GM23338 (cell line): Measurements from ENCODE around the gene ATXN1L.

ENCODE experiments used
- CREB1 ChIP-seq: fragments of 250-450 bp; sonication (Bioruptor Pico); IDR thresholded peaks from 2 replicates; pipeline ENCODE4 v1.5.0; 2020; ENCODE audit warnings: low read depth, mild to moderate bottlenecking, moderate library complexity
- EZH2 ChIP-seq: fragments of 200-600 bp; sonication (generic); IDR thresholded peaks from one replicate; pipeline ENCODE4 v1.8.0; 2017; ENCODE audit warnings: antibody characterized with exemption, mild to moderate bottlenecking, low read depth; ENCODE audit not compliant: unreplicated experiment
- EZH2phosphoT487 ChIP-seq: fragments of 200-600 bp; sonication (generic); IDR thresholded peaks from one replicate; pipeline ENCODE4 v1.8.1; 2018; ENCODE audit warnings: antibody characterized with exemption; ENCODE audit not compliant: unreplicated experiment
- JUNB ChIP-seq: IDR thresholded peaks from one replicate; pipeline ENCODE4 v1.6.1; 2016; ENCODE audit warnings: antibody characterized with exemption; ENCODE audit not compliant: unreplicated experiment
- NANOG ChIP-seq: IDR thresholded peaks from 2 replicates; pipeline ENCODE4 v1.6.1; 2016; ENCODE audit warnings: antibody characterized with exemption, borderline replicate concordance
- POLR2AphosphoS5 ChIP-seq: IDR thresholded peaks from 2 replicates; pipeline ENCODE4 v1.6.1; 2016; ENCODE audit warnings: antibody characterized with exemption, low read depth
- STAT1 ChIP-seq: IDR thresholded peaks from one replicate; pipeline ENCODE4 v1.6.1; 2016; ENCODE audit warnings: antibody characterized with exemption; ENCODE audit not compliant: unreplicated experiment
- ZNF114 ChIP-seq: fragments of 250-450 bp; sonication (Bioruptor Pico); IDR thresholded peaks from 2 replicates; pipeline ENCODE4 v1.5.0; 2020; ENCODE audit warnings: mild to moderate bottlenecking, moderate library complexity
- ZNF331 ChIP-seq: fragments of 250-450 bp; sonication (Bioruptor Pico); IDR thresholded peaks from 2 replicates; pipeline ENCODE4 v1.5.0; 2020; ENCODE audit warnings: low read depth, mild to moderate bottlenecking, moderate library complexity
- TF ChIP-seq, protein P1 (sequence below): IDR thresholded peaks from one replicate; pipeline ENCODE4 v1.6.1; 2018; ENCODE audit warnings: antibody characterized with exemption; ENCODE audit not compliant: unreplicated experiment
- TF ChIP-seq, protein P2 (sequence below), 2 experiments: fragments of 200-600 bp in 1 of 2; sonication (generic) in 1 of 2; conservative IDR thresholded peaks; 2 replicates each; pipeline versions ENCODE4 v1.5.1 to v1.6.1; 2016 to 2017; ENCODE audit warnings: antibody characterized with exemption in 2 of 2, low read depth in 2 of 2, mild to moderate bottlenecking in 2 of 2, moderate library complexity in 1 of 2
- TF ChIP-seq, protein P3 (sequence below): IDR thresholded peaks from 2 replicates; pipeline ENCODE4 v1.6.1; 2016; ENCODE audit warnings: antibody characterized with exemption

DNA sequence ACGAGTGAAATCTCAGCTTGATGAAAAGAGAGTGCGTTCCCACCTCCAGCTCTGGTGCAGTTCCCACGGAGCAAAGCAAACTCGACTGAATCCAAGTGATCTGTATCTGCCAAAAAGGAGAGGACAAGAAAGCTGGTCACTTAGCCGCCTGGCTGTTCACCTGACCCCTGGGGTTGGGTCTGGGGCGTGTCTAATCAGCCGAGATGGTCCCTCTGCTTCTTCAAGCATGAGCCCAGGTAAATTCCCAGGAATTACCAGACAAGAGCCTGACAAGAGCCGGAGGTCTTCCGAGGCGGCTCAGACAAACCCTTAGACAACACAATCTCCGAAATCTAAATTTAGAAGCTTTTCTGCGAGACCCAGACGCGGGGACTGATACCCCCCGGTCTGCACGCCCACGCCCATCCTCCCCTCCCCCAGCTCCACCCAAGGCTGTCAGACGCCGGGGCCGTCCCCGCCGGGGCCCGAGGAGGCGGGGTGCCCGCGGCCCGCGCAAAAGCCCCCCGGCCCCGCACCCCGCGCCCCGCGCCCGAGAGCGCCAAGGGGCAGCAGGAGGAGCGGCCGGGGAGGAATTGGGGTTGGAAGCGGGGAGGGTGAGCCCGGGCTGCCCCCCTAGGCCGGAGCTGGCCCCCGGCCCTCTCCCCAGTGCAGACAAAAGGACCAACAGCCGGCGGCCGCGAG lies 37.5 kb downstream of the ATXN1L start:
- TF ChIP-seq, protein P1, sequence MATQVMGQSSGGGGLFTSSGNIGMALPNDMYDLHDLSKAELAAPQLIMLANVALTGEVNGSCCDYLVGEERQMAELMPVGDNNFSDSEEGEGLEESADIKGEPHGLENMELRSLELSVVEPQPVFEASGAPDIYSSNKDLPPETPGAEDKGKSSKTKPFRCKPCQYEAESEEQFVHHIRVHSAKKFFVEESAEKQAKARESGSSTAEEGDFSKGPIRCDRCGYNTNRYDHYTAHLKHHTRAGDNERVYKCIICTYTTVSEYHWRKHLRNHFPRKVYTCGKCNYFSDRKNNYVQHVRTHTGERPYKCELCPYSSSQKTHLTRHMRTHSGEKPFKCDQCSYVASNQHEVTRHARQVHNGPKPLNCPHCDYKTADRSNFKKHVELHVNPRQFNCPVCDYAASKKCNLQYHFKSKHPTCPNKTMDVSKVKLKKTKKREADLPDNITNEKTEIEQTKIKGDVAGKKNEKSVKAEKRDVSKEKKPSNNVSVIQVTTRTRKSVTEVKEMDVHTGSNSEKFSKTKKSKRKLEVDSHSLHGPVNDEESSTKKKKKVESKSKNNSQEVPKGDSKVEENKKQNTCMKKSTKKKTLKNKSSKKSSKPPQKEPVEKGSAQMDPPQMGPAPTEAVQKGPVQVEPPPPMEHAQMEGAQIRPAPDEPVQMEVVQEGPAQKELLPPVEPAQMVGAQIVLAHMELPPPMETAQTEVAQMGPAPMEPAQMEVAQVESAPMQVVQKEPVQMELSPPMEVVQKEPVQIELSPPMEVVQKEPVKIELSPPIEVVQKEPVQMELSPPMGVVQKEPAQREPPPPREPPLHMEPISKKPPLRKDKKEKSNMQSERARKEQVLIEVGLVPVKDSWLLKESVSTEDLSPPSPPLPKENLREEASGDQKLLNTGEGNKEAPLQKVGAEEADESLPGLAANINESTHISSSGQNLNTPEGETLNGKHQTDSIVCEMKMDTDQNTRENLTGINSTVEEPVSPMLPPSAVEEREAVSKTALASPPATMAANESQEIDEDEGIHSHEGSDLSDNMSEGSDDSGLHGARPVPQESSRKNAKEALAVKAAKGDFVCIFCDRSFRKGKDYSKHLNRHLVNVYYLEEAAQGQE, result no peak
- TF ChIP-seq, protein P2, sequence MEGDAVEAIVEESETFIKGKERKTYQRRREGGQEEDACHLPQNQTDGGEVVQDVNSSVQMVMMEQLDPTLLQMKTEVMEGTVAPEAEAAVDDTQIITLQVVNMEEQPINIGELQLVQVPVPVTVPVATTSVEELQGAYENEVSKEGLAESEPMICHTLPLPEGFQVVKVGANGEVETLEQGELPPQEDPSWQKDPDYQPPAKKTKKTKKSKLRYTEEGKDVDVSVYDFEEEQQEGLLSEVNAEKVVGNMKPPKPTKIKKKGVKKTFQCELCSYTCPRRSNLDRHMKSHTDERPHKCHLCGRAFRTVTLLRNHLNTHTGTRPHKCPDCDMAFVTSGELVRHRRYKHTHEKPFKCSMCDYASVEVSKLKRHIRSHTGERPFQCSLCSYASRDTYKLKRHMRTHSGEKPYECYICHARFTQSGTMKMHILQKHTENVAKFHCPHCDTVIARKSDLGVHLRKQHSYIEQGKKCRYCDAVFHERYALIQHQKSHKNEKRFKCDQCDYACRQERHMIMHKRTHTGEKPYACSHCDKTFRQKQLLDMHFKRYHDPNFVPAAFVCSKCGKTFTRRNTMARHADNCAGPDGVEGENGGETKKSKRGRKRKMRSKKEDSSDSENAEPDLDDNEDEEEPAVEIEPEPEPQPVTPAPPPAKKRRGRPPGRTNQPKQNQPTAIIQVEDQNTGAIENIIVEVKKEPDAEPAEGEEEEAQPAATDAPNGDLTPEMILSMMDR (conservative IDR thresholded peaks at IDR 0.05; ENCODE audit: low read depth in 2 of 2), result peak in 1 of 2 experiments; percentile 48; a peak in 1 of 4 replicates
- TF ChIP-seq POLR2AphosphoS5, result no peak
- TF ChIP-seq, protein P3, sequence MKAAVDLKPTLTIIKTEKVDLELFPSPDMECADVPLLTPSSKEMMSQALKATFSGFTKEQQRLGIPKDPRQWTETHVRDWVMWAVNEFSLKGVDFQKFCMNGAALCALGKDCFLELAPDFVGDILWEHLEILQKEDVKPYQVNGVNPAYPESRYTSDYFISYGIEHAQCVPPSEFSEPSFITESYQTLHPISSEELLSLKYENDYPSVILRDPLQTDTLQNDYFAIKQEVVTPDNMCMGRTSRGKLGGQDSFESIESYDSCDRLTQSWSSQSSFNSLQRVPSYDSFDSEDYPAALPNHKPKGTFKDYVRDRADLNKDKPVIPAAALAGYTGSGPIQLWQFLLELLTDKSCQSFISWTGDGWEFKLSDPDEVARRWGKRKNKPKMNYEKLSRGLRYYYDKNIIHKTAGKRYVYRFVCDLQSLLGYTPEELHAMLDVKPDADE, result no peak
- no peak for TF ChIP-seq JUNB
- TF ChIP-seq EZH2, result no peak
- no peak for TF ChIP-seq ZNF331 (CRISPR knock-in tag)
- no peak for TF ChIP-seq EZH2phosphoT487
- TF ChIP-seq CREB1 (CRISPR knock-in tag), result no peak
- TF ChIP-seq STAT1, result no peak
- no peak for TF ChIP-seq NANOG
- TF ChIP-seq ZNF114 (CRISPR knock-in tag), result no peak
